ENCODE data around the gene ELP5.
A peak's percentile ranks its signal among the peaks of the same experiment; 100 is the strongest.

Gene ELP5

DNA sequence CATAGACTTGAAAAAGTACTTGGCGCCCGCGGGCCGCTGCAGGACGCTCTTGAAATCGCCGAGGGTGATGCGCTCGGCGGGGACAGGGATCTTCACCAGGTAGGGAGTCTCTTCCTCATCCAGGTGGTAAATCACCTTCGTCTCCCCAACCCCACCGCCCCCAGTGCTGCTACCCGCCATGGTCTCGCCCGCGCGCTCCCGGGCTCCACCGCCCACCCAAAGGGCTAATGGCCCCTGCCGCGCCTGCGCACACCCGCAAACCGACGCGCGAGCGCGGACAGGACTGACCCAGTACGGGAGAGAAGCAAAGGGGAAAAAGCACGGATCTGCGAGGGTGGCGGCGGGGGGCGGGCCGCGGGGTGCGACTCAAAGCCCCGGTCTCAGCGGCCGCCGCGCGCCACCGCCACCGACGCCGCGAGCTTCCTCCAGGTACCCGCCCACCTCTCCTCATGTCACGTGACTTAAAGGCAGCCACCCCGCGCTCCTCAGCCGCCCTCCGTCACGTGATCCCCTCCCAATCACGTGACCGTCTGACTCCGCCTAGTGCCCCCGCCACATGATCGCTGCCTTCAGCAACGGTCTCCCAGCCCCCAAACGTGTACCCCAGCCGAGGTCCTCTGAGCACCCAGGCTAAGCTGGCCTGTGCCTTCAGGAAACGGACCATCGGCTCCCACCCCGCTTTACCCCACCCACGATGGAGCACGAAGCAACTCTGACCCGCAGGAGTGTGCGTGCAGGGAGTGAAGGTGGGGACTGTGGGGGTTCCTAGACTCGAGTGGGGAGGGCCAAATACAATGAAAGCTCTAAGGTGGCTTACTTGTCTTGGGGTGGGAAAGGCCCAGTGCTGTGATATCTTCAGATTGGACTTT is 17.7 kb upstream of the ELP5 start, which contains the start of gene DVL2 (continued):
- TF ChIP-seq ZNF175 (tag by site-specific recombination; IDR thresholded peaks at IDR 0.05) (peak; percentile 99; the same call in 1 of the 2 replicates), BCL11B (tag by site-specific recombination; IDR thresholded peaks at IDR 0.05; ENCODE audit: low read depth) (no peak), ZNF529 (tag by site-specific recombination; IDR thresholded peaks at IDR 0.05; ENCODE audit: insufficient replicate concordance) (no peak), ZNF223 (tag by site-specific recombination; IDR thresholded peaks at IDR 0.05) (0 out of 2 replicates have a peak, but pooled peaks have one; percentile 62), OVOL3 (tag by site-specific recombination; IDR thresholded peaks at IDR 0.05) (peak; percentile 88), ZNF571 (tag by site-specific recombination; IDR thresholded peaks at IDR 0.05) (no peak), PRDM6 (tag by site-specific recombination; IDR thresholded peaks at IDR 0.05) (no peak; the same call in 1 of the 2 replicates), ZNF302 (tag by site-specific recombination; IDR thresholded peaks at IDR 0.05; ENCODE audit: low read depth) (no peak), TRIM28 (IDR thresholded peaks at IDR 0.05; ENCODE audit: borderline replicate concordance, low read length) (no peak), ZNF610 (tag by site-specific recombination; IDR thresholded peaks at IDR 0.05; ENCODE audit: borderline replicate concordance) (peak; percentile 92), ZNF19 (tag by site-specific recombination; IDR thresholded peaks at IDR 0.05; ENCODE audit: low read depth) (0 out of 2 replicates have a peak, but pooled peaks have one; percentile 73), ZNF843 (tag by site-specific recombination; IDR thresholded peaks at IDR 0.05) (peak; percentile 90), ZNF366 (tag by site-specific recombination; conservative IDR thresholded peaks at IDR 0.05) (no peak), ZNF16 (tag by site-specific recombination; IDR thresholded peaks at IDR 0.05; ENCODE audit: low read depth) (no peak), ZNF239 (tag by site-specific recombination; IDR thresholded peaks at IDR 0.05) (0 out of 2 replicates have a peak, but pooled peaks have one; percentile 61), ZNF704 (tag by site-specific recombination; IDR thresholded peaks at IDR 0.05) (peak; percentile 87), ATF2 (tag by site-specific recombination; IDR thresholded peaks at IDR 0.05; ENCODE audit: low read depth) (no peak), ZBTB8A (tag by site-specific recombination; IDR thresholded peaks at IDR 0.05) (peak; percentile 97), ZNF596 (tag by site-specific recombination; IDR thresholded peaks at IDR 0.05) (no peak), ZNF521 (tag by site-specific recombination; IDR thresholded peaks at IDR 0.05) (no peak), ZNF707 (tag by site-specific recombination; IDR thresholded peaks at IDR 0.05) (no peak), ZFP69B (tag by site-specific recombination; IDR thresholded peaks at IDR 0.05) (peak; percentile 60; the same call in 1 of the 2 replicates), ZNF155 (tag by site-specific recombination; IDR thresholded peaks at IDR 0.05) (no peak), ZNF398 (tag by site-specific recombination; IDR thresholded peaks at IDR 0.05) (peak; percentile 52), ZNF549 (tag by site-specific recombination; IDR thresholded peaks at IDR 0.05) (no peak)
- TF ChIP-seq, protein P1, sequence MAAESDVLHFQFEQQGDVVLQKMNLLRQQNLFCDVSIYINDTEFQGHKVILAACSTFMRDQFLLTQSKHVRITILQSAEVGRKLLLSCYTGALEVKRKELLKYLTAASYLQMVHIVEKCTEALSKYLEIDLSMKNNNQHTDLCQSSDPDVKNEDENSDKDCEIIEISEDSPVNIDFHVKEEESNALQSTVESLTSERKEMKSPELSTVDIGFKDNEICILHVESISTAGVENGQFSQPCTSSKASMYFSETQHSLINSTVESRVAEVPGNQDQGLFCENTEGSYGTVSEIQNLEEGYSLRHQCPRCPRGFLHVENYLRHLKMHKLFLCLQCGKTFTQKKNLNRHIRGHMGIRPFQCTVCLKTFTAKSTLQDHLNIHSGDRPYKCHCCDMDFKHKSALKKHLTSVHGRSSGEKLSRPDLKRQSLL (tag by site-specific recombination; IDR thresholded peaks at IDR 0.05), result peak; percentile 74; the same call in 1 of the 2 replicates
- TF ChIP-seq, protein P2, sequence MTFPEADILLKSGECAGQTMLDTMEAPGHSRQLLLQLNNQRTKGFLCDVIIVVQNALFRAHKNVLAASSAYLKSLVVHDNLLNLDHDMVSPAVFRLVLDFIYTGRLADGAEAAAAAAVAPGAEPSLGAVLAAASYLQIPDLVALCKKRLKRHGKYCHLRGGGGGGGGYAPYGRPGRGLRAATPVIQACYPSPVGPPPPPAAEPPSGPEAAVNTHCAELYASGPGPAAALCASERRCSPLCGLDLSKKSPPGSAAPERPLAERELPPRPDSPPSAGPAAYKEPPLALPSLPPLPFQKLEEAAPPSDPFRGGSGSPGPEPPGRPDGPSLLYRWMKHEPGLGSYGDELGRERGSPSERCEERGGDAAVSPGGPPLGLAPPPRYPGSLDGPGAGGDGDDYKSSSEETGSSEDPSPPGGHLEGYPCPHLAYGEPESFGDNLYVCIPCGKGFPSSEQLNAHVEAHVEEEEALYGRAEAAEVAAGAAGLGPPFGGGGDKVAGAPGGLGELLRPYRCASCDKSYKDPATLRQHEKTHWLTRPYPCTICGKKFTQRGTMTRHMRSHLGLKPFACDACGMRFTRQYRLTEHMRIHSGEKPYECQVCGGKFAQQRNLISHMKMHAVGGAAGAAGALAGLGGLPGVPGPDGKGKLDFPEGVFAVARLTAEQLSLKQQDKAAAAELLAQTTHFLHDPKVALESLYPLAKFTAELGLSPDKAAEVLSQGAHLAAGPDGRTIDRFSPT (tag by site-specific recombination; IDR thresholded peaks at IDR 0.05), result no peak; the same call in 1 of the 2 replicates
